SK-N-SH (cell line): ENCODE measurements around the gene ZNF827. TPM values are rescaled to one million over a fixed set of nuclear protein-coding genes. Genes with fewer than 3 reads are reported as not detected.

Experiments used
- CTCF ChIA-PET: fragments of 300-600, 350-600 bp; formaldehyde crosslinking; extraction: SDS; loops from one replicate; lab custom pipeline; 2021; lab: Yijun Ruan, JAX
- POLR2A ChIA-PET: fragments of 350-600 bp; sonication (Branson Sonifier 250); formaldehyde crosslinking; extraction: SDS; loops from one replicate; lab custom pipeline; 2020; ENCODE audit warnings: antibody characterized with exemption, inconsistent platforms; lab: Yijun Ruan, JAX
- DNase-seq: peaks from one replicate; pipeline ENCODE4 v3.0.0; 2012
- H2AFZ ChIP-seq: fragments of 200-600 bp; sonication (generic); 2 replicates; pipeline ENCODE4 v1.8.1; 2016; ENCODE audit warnings: antibody characterized with exemption, mild to moderate bottlenecking, low read depth
- H3F3A ChIP-seq: fragments of 200-600 bp; sonication (generic); replicated peaks from 2 replicates; pipeline ENCODE3; 2016; ENCODE audit warnings: antibody characterized with exemption, mild to moderate bottlenecking; ENCODE audit not compliant: insufficient read depth
- H3K27ac ChIP-seq, 2 experiments: fragments of 200-500 bp in 1 of 2; fragments of 200-600 bp in 1 of 2; sonication (Bioruptor generic) in 1 of 2; sonication (generic), shearing (Covaris generic) in 1 of 2; 2 replicates each; pipeline versions ENCODE4 v1.5.1 to v1.6.1; 2014 to 2016; ENCODE audit warnings: low read depth in 2 of 2, inconsistent platforms in 1 of 2, low read length in 1 of 2, mild to moderate bottlenecking in 1 of 2, mixed read lengths in 1 of 2
- H3K27me3 ChIP-seq: fragments of 200-600 bp; sonication (generic), shearing (Covaris generic); 2 replicates; pipeline ENCODE4 v1.6.1; 2016; ENCODE audit warnings: mixed run types; ENCODE audit not compliant: insufficient read depth
- H3K36me3 ChIP-seq, 2 experiments: fragments of 200-500 bp in 1 of 2; fragments of 200-600 bp in 1 of 2; sonication (Bioruptor generic) in 1 of 2; sonication (generic) in 1 of 2; replicated peaks in 1 of 2; 2 replicates each; pipeline versions ENCODE3 to v1.5.1; 2014 to 2016; ENCODE audit warnings: low read length in 1 of 2, mild to moderate bottlenecking in 1 of 2; ENCODE audit not compliant: insufficient read depth in 2 of 2, control insufficient read depth in 1 of 2
- H3K4me1 ChIP-seq, 2 experiments: fragments of 200-500 bp in 1 of 2; fragments of 200-600 bp in 1 of 2; sonication (Bioruptor generic) in 1 of 2; sonication (generic), shearing (Covaris generic) in 1 of 2; 2 replicates each; pipeline versions ENCODE4 v1.5.1 to v1.6.1; 2014 to 2016; ENCODE audit warnings: low read depth in 1 of 2, low read length in 1 of 2, mixed run types in 1 of 2; ENCODE audit not compliant: insufficient read depth in 2 of 2, control insufficient read depth in 1 of 2
- H3K4me2 ChIP-seq: fragments of 200-600 bp; sonication (generic), shearing (Covaris generic); 2 replicates; pipeline ENCODE4 v1.6.1; 2017; ENCODE audit warnings: mixed run types
- H3K4me3 ChIP-seq, 2 experiments: fragments of 200-500 bp in 1 of 2; fragments of 200-600 bp in 1 of 2; sonication (Bioruptor generic) in 1 of 2; sonication (generic), shearing (Covaris generic) in 1 of 2; 2 replicates each; pipeline versions ENCODE4 v1.5.1 to v1.8.1; 2014 to 2016; ENCODE audit warnings: low read depth in 2 of 2, inconsistent platforms in 1 of 2, low read length in 1 of 2, mild to moderate bottlenecking in 1 of 2, mixed read lengths in 1 of 2, moderate library complexity in 1 of 2
- H3K79me2 ChIP-seq: fragments of 200-600 bp; sonication (generic); 2 replicates; pipeline ENCODE4 v1.8.1; 2017; ENCODE audit warnings: mild to moderate bottlenecking; ENCODE audit not compliant: insufficient read depth
- H3K9ac ChIP-seq: fragments of 200-600 bp; sonication (generic); 2 replicates; pipeline ENCODE4 v1.6.1; 2017; ENCODE audit warnings: mixed run types
- H3K9me2 ChIP-seq: fragments of 200-600 bp; sonication (generic); 2 replicates; pipeline ENCODE4 v1.6.1; 2017; ENCODE audit warnings: mixed run types
- H3K9me3 ChIP-seq: fragments of 200-600 bp; sonication (generic); 2 replicates; pipeline ENCODE4 v1.6.1; 2017; ENCODE audit warnings: mixed run types, mild to moderate bottlenecking, moderate library complexity
- H4K20me1 ChIP-seq: fragments of 200-600 bp; sonication (generic); 2 replicates; pipeline ENCODE4 v1.6.1; 2017; ENCODE audit warnings: mild to moderate bottlenecking, mixed run types; ENCODE audit not compliant: insufficient read depth
- ELF1 ChIP-seq: IDR thresholded peaks from 2 replicates; pipeline ENCODE4 v1.4.0; 2012
- EP300 ChIP-seq, 2 experiments: IDR thresholded peaks; 2 replicates each; pipeline versions ENCODE4 v1.4.0 to v1.6.1; 2012; ENCODE audit warnings: borderline replicate concordance in 1 of 2, low read depth in 1 of 2, low read length in 1 of 2
- EZH2phosphoT487 ChIP-seq: fragments of 200-600 bp; sonication (generic); IDR thresholded peaks from 2 replicates; pipeline ENCODE4 v1.6.1; 2017; ENCODE audit warnings: low read depth, mixed run types, mild to moderate bottlenecking, antibody characterized with exemption, moderate library complexity, borderline replicate concordance
- FOSL2 ChIP-seq: IDR thresholded peaks from 2 replicates; pipeline ENCODE4 v1.4.0; 2012; ENCODE audit warnings: low read depth, mild to moderate bottlenecking, moderate library complexity, borderline replicate concordance
- FOXJ3 ChIP-seq: sonication (generic); formaldehyde crosslinking; IDR thresholded peaks from 2 replicates; pipeline ENCODE4 v1.5.1; 2020; ENCODE audit warnings: mild to moderate bottlenecking, missing genetic modification reagents
- GABPA ChIP-seq: IDR thresholded peaks from 2 replicates; pipeline ENCODE4 v1.4.0; 2012; ENCODE audit warnings: low read depth, mild to moderate bottlenecking
- GATA2 ChIP-seq: sonication (generic); formaldehyde crosslinking; IDR thresholded peaks from 2 replicates; pipeline ENCODE4 v1.5.0; 2020; ENCODE audit warnings: mild to moderate bottlenecking, missing genetic modification reagents
- MEF2A ChIP-seq: IDR thresholded peaks from 2 replicates; pipeline ENCODE4 v1.4.0; 2012; ENCODE audit warnings: low read depth, borderline replicate concordance
- MXI1 ChIP-seq: IDR thresholded peaks from 2 replicates; pipeline ENCODE4 v1.6.1; 2012; ENCODE audit warnings: mild to moderate bottlenecking, low read depth, low read length, improper control_type of control experiment
- NRF1 ChIP-seq: IDR thresholded peaks from 2 replicates; pipeline ENCODE4 v1.6.1; 2012; ENCODE audit warnings: low read depth, mild to moderate bottlenecking, low read length
- POLR2AphosphoS5 ChIP-seq: IDR thresholded peaks from 2 replicates; pipeline ENCODE4 v1.6.1; 2012; ENCODE audit warnings: low read depth, low read length
- RFX5 ChIP-seq: IDR thresholded peaks from 2 replicates; pipeline ENCODE4 v1.6.1; 2012; ENCODE audit warnings: mild to moderate bottlenecking, improper control_type of control experiment, low read length
- SIN3A ChIP-seq: IDR thresholded peaks from 2 replicates; pipeline ENCODE4 v1.6.1; 2012; ENCODE audit warnings: low read depth, mild to moderate bottlenecking, low read length, moderate library complexity, borderline replicate concordance
- SMC3 ChIP-seq: IDR thresholded peaks from 2 replicates; pipeline ENCODE4 v1.6.1; 2012; ENCODE audit warnings: low read depth, low read length, improper control_type of control experiment
- TAF1 ChIP-seq: IDR thresholded peaks from 2 replicates; pipeline ENCODE4 v1.6.1; 2012; ENCODE audit warnings: low read depth, mild to moderate bottlenecking, low read length, moderate library complexity, borderline replicate concordance
- TCF12 ChIP-seq: IDR thresholded peaks from 2 replicates; pipeline ENCODE4 v1.4.0; 2012
- YY1 ChIP-seq: IDR thresholded peaks from 2 replicates; pipeline ENCODE4 v1.4.0; 2012; ENCODE audit warnings: low read depth, mild to moderate bottlenecking
- WGBS: methylation state at CpG from one replicate; pipeline ENCODE4 v1.1.6; 2017; ENCODE audit warnings: low lambda C conversion rate; 5-methylcytosine and 5-hydroxymethylcytosine counted together
- polyA plus RNA-seq, 3 experiments: library from polyadenylated mRNA; depleted of rRNA; stranded (reverse); fragments of >200 nt; gene quantifications; 2 replicates each; pipeline ENCODE4 v1.2.3, GENCODE V29; 2012
- TF ChIP-seq, protein P1 (sequence below): fragments of 200-600 bp; sonication (generic); IDR thresholded peaks from 2 replicates; pipeline ENCODE4 v1.6.1; 2017; ENCODE audit warnings: antibody characterized with exemption, mild to moderate bottlenecking, moderate library complexity
- TF ChIP-seq, protein P2 (sequence below): fragments of 150-350 bp; IDR thresholded peaks from 2 replicates; pipeline ENCODE4 v1.6.1; 2017; ENCODE audit warnings: antibody characterized with exemption, low read length, low read depth, borderline replicate concordance

Gene ZNF827
- polyA plus RNA-seq, 1 of the 3 experiments (the other 2 are of a cell fraction): 23.2 TPM

DNA sequence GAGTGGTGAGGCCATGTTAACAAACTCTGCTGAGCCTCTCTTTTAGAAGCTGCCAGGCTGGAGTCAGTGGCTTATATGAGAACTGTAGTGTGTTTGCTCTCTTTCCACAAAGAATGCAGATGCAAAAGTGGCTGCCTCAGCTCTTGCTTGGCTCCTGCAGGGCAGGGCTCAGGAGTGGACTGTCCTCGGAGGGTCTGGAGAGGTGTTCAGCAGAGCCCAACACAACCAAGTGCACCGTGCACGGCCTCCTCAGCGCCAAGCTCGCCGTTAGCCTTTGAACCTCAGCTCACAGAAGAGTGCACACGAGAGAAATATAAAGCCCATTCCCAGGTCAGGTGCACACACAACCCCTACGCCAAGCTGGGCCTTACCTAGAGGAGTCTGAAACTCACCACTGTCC, 175.9 kb downstream of the ZNF827 start:
- WGBS: 100% methylated on average over 3 of the region's 8 CpGs
- Histone ChIP-seq H3K4me1 (no peaks in the 10 kb centered on the region), H3K9ac (no peak overlapping the region), H3K36me3 (peaks cover 40 to 88% of the 10 kb centered on the region in 2 experiments), H3K79me2 (no peaks in the 10 kb centered on the region), H3K4me2 (no peak overlapping the region), H3K4me3 (no peak overlapping the region), H3K9me3 (peaks cover 4% of the 10 kb centered on the region), H3K9me2 (no peaks in the 10 kb centered on the region), H2AFZ (no peak overlapping the region), H4K20me1 (no peaks in the 10 kb centered on the region), H3K27ac (no peak overlapping the region), H3F3A (no peaks in the 10 kb centered on the region), H3K27me3 (no peaks in the 10 kb centered on the region)
- no peak for DNase-seq
- ChIA-PET CTCF (no interaction called here), POLR2A (no interaction called here)
- TF ChIP-seq TCF12: no peak
- TF ChIP-seq YY1: no peak
- TF ChIP-seq FOSL2: no peak
- TF ChIP-seq NRF1: no peak
- TF ChIP-seq SIN3A: no peak
- no peak for TF ChIP-seq EP300 (IDR thresholded peaks at IDR 0.05; ENCODE audit: borderline replicate concordance in 1 of 2, low read depth in 1 of 2, low read length in 1 of 2)
- TF ChIP-seq TAF1: no peak
- no peak for TF ChIP-seq ELF1
- TF ChIP-seq POLR2AphosphoS5: no peak
- no peak for TF ChIP-seq GABPA
- no peak for TF ChIP-seq GATA2 (CRISPR knock-in tag)
- TF ChIP-seq RFX5: no peak
- no peak for TF ChIP-seq MEF2A
- TF ChIP-seq SMC3: no peak
- TF ChIP-seq, protein P1, sequence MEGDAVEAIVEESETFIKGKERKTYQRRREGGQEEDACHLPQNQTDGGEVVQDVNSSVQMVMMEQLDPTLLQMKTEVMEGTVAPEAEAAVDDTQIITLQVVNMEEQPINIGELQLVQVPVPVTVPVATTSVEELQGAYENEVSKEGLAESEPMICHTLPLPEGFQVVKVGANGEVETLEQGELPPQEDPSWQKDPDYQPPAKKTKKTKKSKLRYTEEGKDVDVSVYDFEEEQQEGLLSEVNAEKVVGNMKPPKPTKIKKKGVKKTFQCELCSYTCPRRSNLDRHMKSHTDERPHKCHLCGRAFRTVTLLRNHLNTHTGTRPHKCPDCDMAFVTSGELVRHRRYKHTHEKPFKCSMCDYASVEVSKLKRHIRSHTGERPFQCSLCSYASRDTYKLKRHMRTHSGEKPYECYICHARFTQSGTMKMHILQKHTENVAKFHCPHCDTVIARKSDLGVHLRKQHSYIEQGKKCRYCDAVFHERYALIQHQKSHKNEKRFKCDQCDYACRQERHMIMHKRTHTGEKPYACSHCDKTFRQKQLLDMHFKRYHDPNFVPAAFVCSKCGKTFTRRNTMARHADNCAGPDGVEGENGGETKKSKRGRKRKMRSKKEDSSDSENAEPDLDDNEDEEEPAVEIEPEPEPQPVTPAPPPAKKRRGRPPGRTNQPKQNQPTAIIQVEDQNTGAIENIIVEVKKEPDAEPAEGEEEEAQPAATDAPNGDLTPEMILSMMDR: no peak
- TF ChIP-seq EZH2phosphoT487: no peak
- TF ChIP-seq FOXJ3 (CRISPR knock-in tag): no peak
- TF ChIP-seq, protein P2, sequence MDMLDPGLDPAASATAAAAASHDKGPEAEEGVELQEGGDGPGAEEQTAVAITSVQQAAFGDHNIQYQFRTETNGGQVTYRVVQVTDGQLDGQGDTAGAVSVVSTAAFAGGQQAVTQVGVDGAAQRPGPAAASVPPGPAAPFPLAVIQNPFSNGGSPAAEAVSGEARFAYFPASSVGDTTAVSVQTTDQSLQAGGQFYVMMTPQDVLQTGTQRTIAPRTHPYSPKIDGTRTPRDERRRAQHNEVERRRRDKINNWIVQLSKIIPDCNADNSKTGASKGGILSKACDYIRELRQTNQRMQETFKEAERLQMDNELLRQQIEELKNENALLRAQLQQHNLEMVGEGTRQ: no peak
- TF ChIP-seq MXI1: no peak
